ENCODE results near the gene GTF3C1. TPM values are rescaled to one million over a fixed set of nuclear protein-coding genes. Genes with fewer than 3 reads are reported as not detected.

The GTF3C1 gene
- total and polyA plus RNA-seq, 2 of the 13 experiments (the other 11 are each of a cell fraction or from before 2014, with no cell fraction given): 29.2 to 72.7 TPM

DNA sequence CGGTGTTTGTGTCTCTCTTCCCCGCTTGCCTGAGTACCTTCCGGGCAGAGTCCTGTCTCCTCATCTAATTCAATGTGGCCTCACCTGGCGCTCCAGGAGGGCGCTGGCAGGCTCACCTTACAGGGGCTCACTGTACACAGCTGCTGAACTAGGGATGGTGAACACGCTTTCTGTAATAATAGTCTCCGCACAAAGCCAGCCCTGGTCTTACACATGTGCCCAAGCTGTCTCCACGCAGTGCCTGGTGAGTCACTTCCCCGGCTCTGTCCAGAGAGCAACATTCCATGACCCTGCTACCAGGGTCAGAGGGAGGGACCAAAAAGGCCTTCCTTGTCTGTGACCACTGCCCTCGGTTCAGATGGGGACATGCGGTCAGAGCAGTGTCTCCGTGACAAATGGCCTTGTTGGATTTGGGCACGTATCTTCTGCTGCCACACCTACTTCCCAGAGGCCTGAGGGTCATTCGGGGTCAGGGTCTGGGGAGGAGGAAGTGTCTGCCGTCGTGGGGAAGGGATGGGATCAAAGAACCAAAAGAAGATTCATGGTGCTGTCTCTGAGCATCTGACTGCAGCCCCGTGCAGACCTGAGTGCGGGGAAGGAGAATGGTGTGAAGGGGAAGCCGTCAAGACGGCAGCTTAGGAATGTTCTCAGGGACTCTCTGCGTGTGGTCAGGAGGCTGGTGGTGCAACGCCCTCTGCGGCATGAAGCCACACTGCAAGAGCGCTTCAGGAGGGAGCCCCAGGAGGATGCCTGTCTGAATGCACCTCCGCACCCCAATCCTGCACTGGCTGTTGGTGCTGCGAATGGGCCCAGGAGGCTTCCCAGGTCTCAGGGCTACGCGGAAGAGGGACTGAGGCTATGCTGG lies 78.9 kb downstream of the GTF3C1 start (continued):
- TF ChIP-seq, protein P1, sequence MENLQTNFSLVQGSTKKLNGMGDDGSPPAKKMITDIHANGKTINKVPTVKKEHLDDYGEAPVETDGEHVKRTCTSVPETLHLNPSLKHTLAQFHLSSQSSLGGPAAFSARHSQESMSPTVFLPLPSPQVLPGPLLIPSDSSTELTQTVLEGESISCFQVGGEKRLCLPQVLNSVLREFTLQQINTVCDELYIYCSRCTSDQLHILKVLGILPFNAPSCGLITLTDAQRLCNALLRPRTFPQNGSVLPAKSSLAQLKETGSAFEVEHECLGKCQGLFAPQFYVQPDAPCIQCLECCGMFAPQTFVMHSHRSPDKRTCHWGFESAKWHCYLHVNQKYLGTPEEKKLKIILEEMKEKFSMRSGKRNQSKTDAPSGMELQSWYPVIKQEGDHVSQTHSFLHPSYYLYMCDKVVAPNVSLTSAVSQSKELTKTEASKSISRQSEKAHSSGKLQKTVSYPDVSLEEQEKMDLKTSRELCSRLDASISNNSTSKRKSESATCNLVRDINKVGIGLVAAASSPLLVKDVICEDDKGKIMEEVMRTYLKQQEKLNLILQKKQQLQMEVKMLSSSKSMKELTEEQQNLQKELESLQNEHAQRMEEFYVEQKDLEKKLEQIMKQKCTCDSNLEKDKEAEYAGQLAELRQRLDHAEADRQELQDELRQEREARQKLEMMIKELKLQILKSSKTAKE (CRISPR knock-in tag; IDR thresholded peaks at IDR 0.05; ENCODE audit: borderline replicate concordance): peak; percentile 96
- TF ChIP-seq ZNF646 (CRISPR knock-in tag; IDR thresholded peaks at IDR 0.05) (no peak), NFIC (IDR thresholded peaks at IDR 0.05; ENCODE audit: low read length) (no peak), STAT6 (CRISPR knock-in tag; IDR thresholded peaks at IDR 0.05; ENCODE audit: borderline replicate concordance) (no peak), NFKBIZ (CRISPR knock-in tag; IDR thresholded peaks at IDR 0.05) (no peak), ZNF441 (CRISPR knock-in tag; IDR thresholded peaks at IDR 0.05; ENCODE audit: borderline replicate concordance) (0 out of 2 replicates have a peak, but pooled peaks have one; percentile 51), ZNF609 (CRISPR knock-in tag; IDR thresholded peaks at IDR 0.05; ENCODE audit: borderline replicate concordance) (0 out of 2 replicates have a peak, but pooled peaks have one; percentile 45)
- TF ChIP-seq, protein P2, sequence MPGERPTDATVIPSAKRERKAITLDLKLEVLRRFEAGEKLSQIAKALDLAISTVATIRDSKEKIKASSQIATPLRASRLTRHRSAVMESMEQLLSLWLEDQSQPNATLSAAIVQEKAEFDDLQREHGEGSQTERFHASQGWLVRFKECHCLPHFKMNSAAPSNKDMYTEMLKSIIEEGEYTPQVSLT (CRISPR knock-in tag; IDR thresholded peaks at IDR 0.05; ENCODE audit: borderline replicate concordance, low read depth): no peak

All from HepG2 (cell line).